DMS 273 treated with DMSO at 0.1 percent for 48 hours (cell line): ENCODE measurements around the gene ADM.

Source experiments
- DNase-seq: peaks from one replicate; lab custom pipeline; 2025; lab: John Stamatoyannopoulos, UW

ADM gene

GRCh38 chr11:10291801-10292638 is 12.9 kb upstream of the ADM start:
- DNase-seq = no peak

- DNase-seq = no peak
Observed at GRCh38 chr11:10293423-10294289, 11.2 kb upstream of the ADM start, which contains the start of gene SBF2. SBF2 (minus strand) TSS chr11:10294219; CDS start chr11:10294069, 150 bp downstream.

- no peak for DNase-seq
Observed at GRCh38 chr11:10294290-10294953, 10.5 kb upstream of the ADM start.

GRCh38 chr11:10295064-10295901 is 9.6 kb upstream of the ADM start:
- no peak for DNase-seq

- no peak for DNase-seq
Observed at GRCh38 chr11:10298342-10298741, 6.5 kb upstream of the ADM start.

GRCh38 chr11:10301656-10302358 is 3.1 kb upstream of the ADM start:
- no peak for DNase-seq

GRCh38 chr11:10302359-10302743 is 2.5 kb upstream of the ADM start:
- no peak for DNase-seq

GRCh38 chr11:10302744-10303557 is 1.9 kb upstream of the ADM start:
- DNase-seq = no peak

- peak; percentile 20 for DNase-seq
Observed at GRCh38 chr11:10303558-10304363, 1.1 kb upstream of the ADM start.

GRCh38 chr11:10305262-10305963 is 540 bp downstream of the ADM start:
- no peak for DNase-seq

- no peak for DNase-seq
Observed at GRCh38 chr11:10305964-10306918, 1.4 kb downstream of the ADM start.

- no peak for DNase-seq
Observed at GRCh38 chr11:10307022-10307399, 2.1 kb downstream of the ADM start.

- peak; percentile 27 for DNase-seq
Observed at GRCh38 chr11:10307400-10308200, 2.7 kb downstream of the ADM start.

GRCh38 chr11:10308201-10308954 is 3.5 kb downstream of the ADM start:
- DNase-seq = no peak

GRCh38 chr11:10309163-10310093 is 4.6 kb downstream of the ADM start:
- DNase-seq = no peak
